Amniotic epithelial cell (primary cell): ENCODE results near the gene ALAS1.
"Not testable (repeated sequence)": the region's sequence is repeated elsewhere in the genome, so short reads cannot be mapped to it uniquely, and the experiment has no call there.

Experiments
- DNase-seq: peaks from one replicate; pipeline ENCODE4 v3.0.0-alpha.2; 2010; ENCODE audit warnings: low read depth

ALAS1 gene

GRCh38 chr3:52176951-52177700 lies 20.8 kb upstream of the ALAS1 start:
- DNase-seq = no peak

GRCh38 chr3:52177701-52178042 lies 20.3 kb upstream of the ALAS1 start:
- no peak for DNase-seq

- not testable (repeated sequence) for DNase-seq
Observed at GRCh38 chr3:52178126-52178525, 19.8 kb upstream of the ALAS1 start.

GRCh38 chr3:52178537-52178936 lies 19.4 kb upstream of the ALAS1 start:
- no peak for DNase-seq

GRCh38 chr3:52181543-52181942 lies 16.4 kb upstream of the ALAS1 start:
- peak; percentile 76 for DNase-seq

GRCh38 chr3:52182196-52182595 lies 15.8 kb upstream of the ALAS1 start:
- DNase-seq = no peak

- no peak for DNase-seq
Observed at GRCh38 chr3:52182691-52183090, 15.3 kb upstream of the ALAS1 start.

GRCh38 chr3:52183786-52184445 lies 14.0 kb upstream of the ALAS1 start:
- no peak for DNase-seq

GRCh38 chr3:52184690-52185089 lies 13.3 kb upstream of the ALAS1 start:
- DNase-seq = no peak

GRCh38 chr3:52185311-52185710 lies 12.6 kb upstream of the ALAS1 start:
- DNase-seq = no peak

- no peak for DNase-seq
Observed at GRCh38 chr3:52185837-52186236, 12.1 kb upstream of the ALAS1 start.

GRCh38 chr3:52186729-52187128 lies 11.2 kb upstream of the ALAS1 start:
- DNase-seq = no peak

GRCh38 chr3:52188556-52188955 lies 9.4 kb upstream of the ALAS1 start:
- DNase-seq = no peak

- DNase-seq = peak; percentile 57
Observed at GRCh38 chr3:52190294-52191074, 7.5 kb upstream of the ALAS1 start.

GRCh38 chr3:52191663-52192062 lies 6.3 kb upstream of the ALAS1 start:
- DNase-seq = no peak

GRCh38 chr3:52193065-52193464 lies 4.9 kb upstream of the ALAS1 start:
- DNase-seq = peak; percentile 59

GRCh38 chr3:52194485-52195290 lies 3.3 kb upstream of the ALAS1 start:
- DNase-seq = peak; percentile 62

GRCh38 chr3:52195291-52195597 lies 2.7 kb upstream of the ALAS1 start:
- DNase-seq = no peak

GRCh38 chr3:52195823-52196331 lies 2.1 kb upstream of the ALAS1 start:
- DNase-seq = peak; percentile 87

- DNase-seq = no peak
Observed at GRCh38 chr3:52196977-52197376, 983 bp upstream of the ALAS1 start.

GRCh38 chr3:52197499-52197841 lies 490 bp upstream of the ALAS1 start:
- DNase-seq = no peak
